H9 (cell line): ENCODE measurements around the gene CCDC40. TPM values are rescaled to one million over a fixed set of nuclear protein-coding genes. Genes with fewer than 3 reads are reported as not detected.

Experiments used
- DNase-seq: peaks from one replicate; pipeline ENCODE4 v3.0.0-alpha.2; 2017
- H2AFZ ChIP-seq: one replicate; pipeline ENCODE4 v1.6.1; 2013; ENCODE audit warnings: mild to moderate bottlenecking, low read length, control low read depth, moderate library complexity
- H2AK5ac ChIP-seq: 2 replicates; pipeline ENCODE4 v1.6.1; 2013; ENCODE audit warnings: low read length, control low read depth, mixed read lengths; ENCODE audit not compliant: insufficient read length
- H2BK120ac ChIP-seq: one replicate; pipeline ENCODE4 v1.6.1; 2013; ENCODE audit warnings: low read depth, mild to moderate bottlenecking, low read length, control low read depth, inconsistent platforms; ENCODE audit not compliant: poor library complexity, severe bottlenecking
- H2BK12ac ChIP-seq: 2 replicates; pipeline ENCODE4 v1.6.1; 2013; ENCODE audit warnings: low read length, control low read depth, mixed read lengths, low read depth; ENCODE audit not compliant: insufficient read length
- H2BK15ac ChIP-seq: 2 replicates; pipeline ENCODE4 v1.6.1; 2013; ENCODE audit warnings: low read depth, low read length, control low read depth
- H2BK20ac ChIP-seq: one replicate; pipeline ENCODE4 v1.6.1; 2013; ENCODE audit warnings: low read depth, mild to moderate bottlenecking, low read length, control low read depth, inconsistent platforms; ENCODE audit not compliant: poor library complexity, severe bottlenecking
- H2BK5ac ChIP-seq: 2 replicates; pipeline ENCODE4 v1.6.1; 2013; ENCODE audit warnings: low read length, control low read depth, mixed read lengths; ENCODE audit not compliant: insufficient read length
- H3K14ac ChIP-seq: 2 replicates; pipeline ENCODE4 v1.6.1; 2013; ENCODE audit warnings: low read length, control low read depth; ENCODE audit not compliant: insufficient read depth
- H3K18ac ChIP-seq: 2 replicates; pipeline ENCODE4 v1.6.1; 2013; ENCODE audit warnings: low read depth, mild to moderate bottlenecking, mixed read lengths, low read length, control low read depth; ENCODE audit not compliant: insufficient read length
- H3K23ac ChIP-seq: 2 replicates; pipeline ENCODE4 v1.6.1; 2013; ENCODE audit warnings: low read length, control low read depth, mixed read lengths, low read depth; ENCODE audit not compliant: insufficient read length
- H3K23me2 ChIP-seq: 2 replicates; pipeline ENCODE4 v1.6.1; 2013; ENCODE audit warnings: low read depth, mild to moderate bottlenecking, mixed read lengths, low read length, control low read depth; ENCODE audit not compliant: insufficient read length, poor library complexity, severe bottlenecking
- H3K27ac ChIP-seq: 2 replicates; pipeline ENCODE4 v1.5.1; 2013; ENCODE audit warnings: low read length, control low read depth, mixed read lengths, low read depth; ENCODE audit not compliant: insufficient read length
- H3K27me3 ChIP-seq: 2 replicates; pipeline ENCODE4 v1.6.1; 2013; ENCODE audit warnings: low read length, control low read depth, inconsistent platforms; ENCODE audit not compliant: insufficient read depth
- H3K4ac ChIP-seq: 2 replicates; pipeline ENCODE4 v1.6.1; 2013; ENCODE audit warnings: low read depth, mild to moderate bottlenecking, control low read depth, inconsistent platforms, low read length, moderate library complexity
- H3K4me1 ChIP-seq: 2 replicates; pipeline ENCODE4 v1.6.1; 2013; ENCODE audit warnings: low read length, control low read depth, inconsistent platforms; ENCODE audit not compliant: insufficient read depth
- H3K4me2 ChIP-seq: 2 replicates; pipeline ENCODE4 v1.6.1; 2013; ENCODE audit warnings: low read length, control low read depth, mixed read lengths; ENCODE audit not compliant: insufficient read length, insufficient read depth
- H3K56ac ChIP-seq: 2 replicates; pipeline ENCODE4 v1.6.1; 2013; ENCODE audit warnings: low read depth, mild to moderate bottlenecking, mixed read lengths, low read length, control low read depth; ENCODE audit not compliant: insufficient read length
- H3K79me1 ChIP-seq: 2 replicates; pipeline ENCODE4 v1.6.1; 2013; ENCODE audit warnings: low read depth, mild to moderate bottlenecking, moderate library complexity, low read length, control low read depth, inconsistent platforms; ENCODE audit not compliant: insufficient read depth, poor library complexity, severe bottlenecking
- H3K79me2 ChIP-seq: 2 replicates; pipeline ENCODE4 v1.6.1; 2013; ENCODE audit warnings: low read length, control low read depth, inconsistent platforms; ENCODE audit not compliant: insufficient read depth
- H3K9ac ChIP-seq: 2 replicates; pipeline ENCODE4 v1.6.1; 2013; ENCODE audit warnings: low read length, control low read depth, mixed read lengths; ENCODE audit not compliant: insufficient read length; ENCODE audit errors: extremely low read depth
- H3K9me3 ChIP-seq: one replicate; pipeline ENCODE4 v1.6.1; 2013; ENCODE audit warnings: low read depth, low read length, inconsistent platforms; ENCODE audit not compliant: control insufficient read depth
- H3T11ph ChIP-seq: one replicate; pipeline ENCODE4 v1.6.1; 2013; ENCODE audit warnings: mild to moderate bottlenecking, low read length, control low read depth, inconsistent platforms
- H4K20me1 ChIP-seq: one replicate; pipeline ENCODE4 v1.6.1; 2013; ENCODE audit not compliant: control insufficient read depth, insufficient read length, insufficient read depth
- H4K5ac ChIP-seq: 2 replicates; pipeline ENCODE4 v1.6.1; 2013; ENCODE audit warnings: low read depth, mild to moderate bottlenecking, mixed read lengths, low read length, control low read depth; ENCODE audit not compliant: insufficient read length
- H4K8ac ChIP-seq: replicated peaks from 2 replicates; pipeline ENCODE4 v1.6.1; 2013; ENCODE audit warnings: low read length, control low read depth, mixed read lengths, low read depth; ENCODE audit not compliant: insufficient read length
- H4K91ac ChIP-seq: 2 replicates; pipeline ENCODE4 v1.6.1; 2013; ENCODE audit warnings: low read depth, mild to moderate bottlenecking, moderate library complexity, mixed read lengths, low read length, control low read depth; ENCODE audit not compliant: insufficient read length
- H3K27ac Mint-ChIP-seq, 3 experiments: 2 replicates in 2 of 3; 3 replicates in 1 of 3; pipeline ENCODE4 v1.8.0; 2020 to 2021; ENCODE audit warnings: mixed read lengths in 3 of 3, mild to moderate bottlenecking in 1 of 3, moderate library complexity in 1 of 3
- H3K27me3 Mint-ChIP-seq: 2 replicates; pipeline ENCODE4 v1.8.0; 2021; ENCODE audit warnings: low read depth, mild to moderate bottlenecking, moderate library complexity, mixed read lengths
- H3K36me3 Mint-ChIP-seq, 3 experiments: 2 replicates in 2 of 3; 3 replicates in 1 of 3; pipeline ENCODE4 v1.8.0; 2020 to 2021; ENCODE audit warnings: low read depth in 3 of 3, mixed read lengths in 3 of 3; ENCODE audit not compliant: insufficient read depth in 1 of 3
- H3K4me1 Mint-ChIP-seq, 2 experiments: 2 replicates each; pipeline ENCODE4 v1.8.0; 2020; ENCODE audit warnings: mixed read lengths in 2 of 2
- H3K4me3 Mint-ChIP-seq, 2 experiments: 2 replicates in 1 of 2; 3 replicates in 1 of 2; pipeline ENCODE4 v1.8.0; 2020 to 2021; ENCODE audit warnings: mild to moderate bottlenecking in 2 of 2, mixed read lengths in 2 of 2, moderate library complexity in 1 of 2
- H3K9me3 Mint-ChIP-seq, 2 experiments: 2 replicates in 1 of 2; 3 replicates in 1 of 2; pipeline ENCODE4 v1.8.0; 2020; ENCODE audit warnings: mild to moderate bottlenecking in 2 of 2, mixed read lengths in 2 of 2, moderate library complexity in 1 of 2
- WGBS: extraction: QIAGEN DNeasy Blood & Tissue Kit; methylation state at CpG from one replicate; pipeline ENCODE4 v1.1.7; 2013; ENCODE audit warnings: missing lambda C conversion rate, low lambda C conversion rate, mixed read lengths; ENCODE audit not compliant: insufficient read length; ENCODE audit errors: extremely low coverage; 5-methylcytosine and 5-hydroxymethylcytosine counted together
- total RNA-seq: library from RNA; stranded (reverse); gene quantifications from 2 replicates; pipeline ENCODE4 v1.2.1, GENCODE V29; 2021
- TF ChIP-seq, protein P1 (sequence below): fragments of 200-600 bp; sonication (generic); conservative IDR thresholded peaks from 3 replicates; pipeline ENCODE4 v1.8.0; 2021; ENCODE audit warnings: antibody characterized with exemption, mild to moderate bottlenecking

Gene CCDC40
- total RNA-seq, 1 experiment from 2014 or later, result 8.9 TPM

DNA sequence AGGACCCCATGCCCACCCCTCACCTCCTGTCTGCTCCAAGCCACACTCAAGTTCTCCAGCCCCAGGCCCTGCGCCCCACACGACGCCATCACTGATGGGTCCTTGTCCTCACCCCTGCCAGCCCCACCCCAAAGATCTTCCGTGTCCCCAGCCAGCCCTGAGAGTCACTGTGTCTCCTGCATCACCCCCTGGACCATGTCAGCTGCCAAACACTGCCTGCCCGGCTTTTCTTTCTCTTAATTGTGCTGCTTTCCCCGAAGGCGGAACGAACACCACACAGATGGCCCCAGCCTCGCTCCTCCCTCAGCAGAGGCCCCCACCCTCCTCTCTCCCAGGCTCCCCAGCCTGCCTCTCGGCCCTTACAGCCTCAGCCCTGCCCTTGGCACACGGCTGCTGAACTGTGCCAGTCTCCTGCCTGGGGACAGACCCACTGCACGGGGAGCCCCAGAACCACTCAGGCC, 60.1 kb downstream of the CCDC40 start:
- H3K27me3 Mint-ChIP-seq, result peaks cover 16% of the 10 kb centered on the region
- H3K23me2 ChIP-seq, result peaks cover under 1% of the 10 kb centered on the region
- peaks cover 2 to 4% of the 10 kb centered on the region in 2 experiments; a peak in 3 of 4 replicates for H3K4me1 Mint-ChIP-seq
- DNase-seq, result no peak
- no peaks in the 10 kb centered on the region for H3K79me2 ChIP-seq
- no peak overlapping the region for H2BK12ac ChIP-seq
- no peak overlapping the region for H2AK5ac ChIP-seq
- no peak overlapping the region for H3K56ac ChIP-seq
- H2BK15ac ChIP-seq, result no peak overlapping the region
- H4K5ac ChIP-seq, result no peak overlapping the region
- H4K8ac ChIP-seq, result no peak overlapping the region
- H3K18ac ChIP-seq, result no peak overlapping the region
- H2BK5ac ChIP-seq, result no peak overlapping the region
- no peak overlapping the region for H2BK20ac ChIP-seq
- no peak overlapping the region for H2AFZ ChIP-seq
- no peak overlapping the region for H3K4me2 ChIP-seq
- no peak overlapping the region for H3K4me3 Mint-ChIP-seq
- H4K20me1 ChIP-seq, result no peaks in the 10 kb centered on the region
- no peaks in the 10 kb centered on the region for H3K79me1 ChIP-seq
- no peaks in the 10 kb centered on the region for H3K9me3 Mint-ChIP-seq
- H3K9me3 ChIP-seq, result no peaks in the 10 kb centered on the region
- no peak overlapping the region for H2BK120ac ChIP-seq
- no peak overlapping the region for H3K14ac ChIP-seq
- H3T11ph ChIP-seq, result no peak overlapping the region
- H3K4ac ChIP-seq, result no peak overlapping the region
- no peaks in the 10 kb centered on the region; a peak in 2 of 7 replicates for H3K36me3 Mint-ChIP-seq
- H3K4me1 ChIP-seq, result no peaks in the 10 kb centered on the region
- H3K23ac ChIP-seq, result no peak overlapping the region
- no peak overlapping the region for H3K9ac ChIP-seq
- H3K27me3 ChIP-seq, result no peaks in the 10 kb centered on the region; the same call in 1 of the 2 replicates
- H4K91ac ChIP-seq, result no peak overlapping the region
- TF ChIP-seq, protein P1, sequence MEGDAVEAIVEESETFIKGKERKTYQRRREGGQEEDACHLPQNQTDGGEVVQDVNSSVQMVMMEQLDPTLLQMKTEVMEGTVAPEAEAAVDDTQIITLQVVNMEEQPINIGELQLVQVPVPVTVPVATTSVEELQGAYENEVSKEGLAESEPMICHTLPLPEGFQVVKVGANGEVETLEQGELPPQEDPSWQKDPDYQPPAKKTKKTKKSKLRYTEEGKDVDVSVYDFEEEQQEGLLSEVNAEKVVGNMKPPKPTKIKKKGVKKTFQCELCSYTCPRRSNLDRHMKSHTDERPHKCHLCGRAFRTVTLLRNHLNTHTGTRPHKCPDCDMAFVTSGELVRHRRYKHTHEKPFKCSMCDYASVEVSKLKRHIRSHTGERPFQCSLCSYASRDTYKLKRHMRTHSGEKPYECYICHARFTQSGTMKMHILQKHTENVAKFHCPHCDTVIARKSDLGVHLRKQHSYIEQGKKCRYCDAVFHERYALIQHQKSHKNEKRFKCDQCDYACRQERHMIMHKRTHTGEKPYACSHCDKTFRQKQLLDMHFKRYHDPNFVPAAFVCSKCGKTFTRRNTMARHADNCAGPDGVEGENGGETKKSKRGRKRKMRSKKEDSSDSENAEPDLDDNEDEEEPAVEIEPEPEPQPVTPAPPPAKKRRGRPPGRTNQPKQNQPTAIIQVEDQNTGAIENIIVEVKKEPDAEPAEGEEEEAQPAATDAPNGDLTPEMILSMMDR, result no peak
- no peak overlapping the region for H3K27ac ChIP-seq
- WGBS, result no CpG with 5 or more reads among the region's 12 CpGs
- no peak overlapping the region; a peak in 1 of 7 replicates for H3K27ac Mint-ChIP-seq
